Small intestine (tissue), 7 donors: Measurements from ENCODE around the gene NOS3. TPM values are rescaled to one million over a fixed set of nuclear protein-coding genes. Genes with fewer than 3 reads are reported as not detected.

Experiments used
- DNase-seq, 2 donors: peaks; one replicate each; pipeline versions ENCODE4 v3.0.0 to v3.0.0-alpha.2; 2013
- FAIRE-seq: peaks from 2 replicates; lab custom pipeline; 2012; peaks lifted over from hg19 to GRCh38; lab: Jason Lieb, UNC
- H3K27ac ChIP-seq, 3 donors: one replicate each; pipeline ENCODE4 v1.5.1; 2013; ENCODE audit warnings: low read length in 2 of 3, mild to moderate bottlenecking in 2 of 3, control low read depth in 1 of 3, inconsistent platforms in 1 of 3, low read depth in 1 of 3, moderate library complexity in 1 of 3
- H3K27me3 ChIP-seq, 3 donors: one replicate each; pipeline ENCODE4 v1.6.1; 2013; ENCODE audit warnings: low read length in 3 of 3, inconsistent platforms in 1 of 3; ENCODE audit not compliant: control insufficient read depth in 3 of 3, insufficient read depth in 3 of 3
- H3K36me3 ChIP-seq, 3 donors: one replicate each; pipeline ENCODE4 v1.6.1; 2013; ENCODE audit warnings: low read length in 3 of 3, inconsistent platforms in 1 of 3, low read depth in 1 of 3, mild to moderate bottlenecking in 1 of 3, moderate library complexity in 1 of 3; ENCODE audit not compliant: control insufficient read depth in 3 of 3, insufficient read depth in 2 of 3
- H3K4me1 ChIP-seq, 3 donors: one replicate each; pipeline ENCODE4 v1.6.1; 2013; ENCODE audit warnings: low read length in 2 of 3, inconsistent platforms in 1 of 3, low read depth in 1 of 3, mild to moderate bottlenecking in 1 of 3, moderate library complexity in 1 of 3; ENCODE audit not compliant: control insufficient read depth in 3 of 3, insufficient read depth in 2 of 3
- H3K4me3 ChIP-seq, 3 donors: one replicate each; pipeline ENCODE4 v1.5.1; 2013; ENCODE audit warnings: low read length in 3 of 3, control low read depth in 1 of 3, inconsistent platforms in 1 of 3, low read depth in 1 of 3, mild to moderate bottlenecking in 1 of 3, moderate library complexity in 1 of 3
- H3K9me3 ChIP-seq, 2 donors: one replicate each; pipeline ENCODE4 v1.6.1; 2013; ENCODE audit warnings: low read depth in 1 of 2, low read length in 1 of 2; ENCODE audit not compliant: control insufficient read depth in 2 of 2, insufficient read depth in 1 of 2
- WGBS, 3 donors: extraction: QIAGEN DNeasy Blood & Tissue Kit; methylation state at CpG; one replicate each; pipeline ENCODE4 v1.1.7; 2013; 5-methylcytosine and 5-hydroxymethylcytosine counted together
- polyA plus RNA-seq, 4 donors: library from polyadenylated mRNA; stranded (reverse) in 3 of 4; unstranded in 1 of 4; fragments of 200-250 nt in 3 of 4; fragments of 120-200 nt in 1 of 4; gene quantifications; one replicate each; pipeline versions ENCODE4 v1.2.1 to v1.2.3, GENCODE V29; 2013
- donor health status: healthy with polysubstance abuse.
- donor health status: control.
- donor health status: control.
- donor health status: Bipolar disorder and iron deficiency.
- donor health status: healthy.

NOS3 gene
- polyA plus RNA-seq, 4 donors: 0.45 to 14.7 (median 4.7) TPM

DNA sequence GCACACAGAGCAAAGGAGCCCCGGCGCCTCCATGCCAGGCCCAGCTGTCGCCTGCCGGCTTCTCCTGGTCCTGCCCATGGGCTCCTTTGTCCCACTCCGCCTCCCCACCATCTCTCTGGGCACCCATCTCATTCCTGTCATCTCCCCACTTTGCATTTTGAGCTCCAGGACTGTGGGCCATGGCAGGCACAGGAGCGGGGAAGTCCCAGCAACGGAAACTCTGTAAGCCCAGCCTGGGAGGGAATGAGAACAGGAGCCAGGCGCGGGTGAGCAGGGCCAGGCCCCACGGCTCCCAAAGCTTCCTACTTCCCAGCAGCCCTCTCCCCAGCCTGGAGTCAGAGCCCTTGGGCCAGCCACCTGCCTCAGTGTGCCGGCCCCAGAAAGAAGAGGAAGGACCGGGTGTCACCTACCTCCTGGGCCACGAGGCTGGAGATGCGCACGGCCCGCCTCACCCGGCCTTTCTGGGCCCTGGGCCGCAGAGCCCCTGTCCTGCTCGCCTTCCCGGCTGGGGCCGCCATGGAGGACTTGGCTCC, 35.8 kb upstream of the NOS3 start:
- DNase-seq (no peak), FAIRE-seq (no peak)
- Histone ChIP-seq H3K9me3 (no peaks in the 10 kb centered on the region), H3K4me3 (peak overlapping the region in 1 of 3 donors; percentile 18), H3K27me3 (peaks cover 0 to 37% (median 7%) of the 10 kb centered on the region in 3 donors), H3K36me3 (peaks cover 0 to 20% (median 0%) of the 10 kb centered on the region in 3 donors), H3K27ac (peak overlapping the region in 2 of 3 donors; percentile 10 to 38), H3K4me1 (peaks cover 0 to 9% (median 0%) of the 10 kb centered on the region in 3 donors)
- WGBS, 3 donors: 67 to 82% (median 75%) methylated on average over 17 to 21 of the region's 21 CpGs

DNA sequence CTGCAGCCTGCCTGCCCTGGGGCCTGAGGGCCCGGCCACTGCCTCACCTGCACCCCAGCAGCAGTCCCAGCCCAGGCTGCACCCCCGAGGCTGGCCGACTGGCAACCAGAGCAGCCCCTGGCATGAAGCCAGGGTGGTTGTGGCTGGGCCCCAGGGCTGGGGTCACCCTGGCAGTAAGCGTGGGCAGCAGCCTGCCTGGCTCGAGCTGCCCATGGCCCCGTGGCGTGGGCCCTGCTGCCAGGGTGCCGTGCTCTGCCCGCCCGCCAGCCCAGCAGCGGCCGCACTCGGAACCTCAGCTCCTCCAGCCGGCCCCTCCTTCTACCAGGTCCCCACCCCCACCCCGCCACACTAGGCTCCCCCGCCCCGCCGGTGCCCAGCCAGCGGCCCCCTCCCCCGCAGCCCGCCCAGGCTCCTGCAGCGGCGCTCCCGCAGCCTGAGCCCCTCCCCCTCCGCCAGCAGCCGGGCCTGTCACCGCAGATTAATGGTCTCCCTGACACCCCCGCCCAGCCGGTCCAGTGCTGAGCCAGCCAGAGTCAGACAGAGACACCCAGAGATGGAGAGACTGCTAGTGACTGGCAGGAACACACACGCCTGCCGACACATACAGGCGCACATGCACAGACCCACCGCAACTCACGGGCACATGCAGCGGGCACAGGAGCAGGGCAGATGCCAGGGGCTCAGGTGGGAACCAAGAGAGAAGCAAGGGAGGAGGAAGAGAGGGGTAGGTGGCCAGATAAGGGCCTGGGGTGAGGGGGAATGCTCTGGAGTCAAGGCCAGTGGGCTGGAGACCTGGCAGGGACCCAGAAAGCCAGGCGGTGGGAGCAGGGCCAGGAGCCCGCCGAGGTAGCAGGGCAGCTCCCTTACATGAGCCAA, 35.1 kb upstream of the NOS3 start:
- 25 to 69% (median 53%) methylated on average over 20 to 38 of the region's 38 CpGs for WGBS, 3 donors

DNA sequence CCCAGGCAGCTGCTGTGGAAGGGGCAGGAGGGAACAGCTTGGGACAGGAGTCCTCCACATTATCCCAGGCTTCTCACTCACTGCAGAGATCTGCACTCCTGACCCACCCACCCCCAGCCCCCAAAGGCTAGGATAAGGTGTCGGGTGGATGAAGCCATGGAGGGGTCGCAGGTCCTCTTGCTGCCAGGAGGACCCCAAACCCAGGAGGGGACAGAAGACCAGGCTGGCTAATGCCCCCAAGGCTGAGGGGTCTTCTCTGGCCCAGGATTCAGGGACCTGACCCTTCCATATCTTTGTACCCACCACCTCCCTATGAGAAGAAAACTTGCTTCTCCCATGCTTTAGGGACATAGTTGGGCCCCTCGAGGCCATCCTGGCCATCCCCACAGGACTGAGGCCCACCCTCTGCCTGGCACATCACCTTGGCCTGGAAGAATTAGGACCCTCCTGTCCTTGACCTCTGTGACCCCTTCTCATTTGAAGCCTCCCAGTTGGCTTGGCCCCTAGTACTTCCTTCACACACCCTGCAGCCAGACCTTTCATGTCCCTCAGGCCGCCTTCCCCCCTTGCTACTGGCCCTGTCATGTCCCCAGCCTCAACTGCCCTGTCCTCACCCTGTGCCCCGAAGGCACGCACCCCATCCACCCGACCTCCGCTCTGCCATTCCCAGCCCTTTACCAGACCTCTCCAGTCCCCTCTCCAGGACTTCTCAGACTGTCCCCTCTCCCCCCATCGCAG, 34.3 kb upstream of the NOS3 start:
- FAIRE-seq (no peak), DNase-seq (no peak)
- Histone ChIP-seq H3K27me3 (peaks cover 0 to 37% (median 7%) of the 10 kb centered on the region in 3 donors), H3K4me3 (no peak overlapping the region), H3K4me1 (peaks cover 0 to 9% (median 0%) of the 10 kb centered on the region in 3 donors), H3K27ac (no peak overlapping the region), H3K9me3 (no peaks in the 10 kb centered on the region), H3K36me3 (peaks cover 0 to 14% (median 0%) of the 10 kb centered on the region in 3 donors)
- 90 to 95% (median 92%) methylated on average over 7 to 9 of the region's 9 CpGs for WGBS, 3 donors

More for the DNA sequence above, 35.1 kb upstream of the NOS3 start:
- Histone ChIP-seq H3K27me3 (peaks cover 0 to 37% (median 7%) of the 10 kb centered on the region in 3 donors), H3K36me3 (peaks cover 0 to 15% (median 0%) of the 10 kb centered on the region in 3 donors), H3K4me1 (peaks cover 0 to 9% (median 0%) of the 10 kb centered on the region in 3 donors), H3K4me3 (peak overlapping the region in 1 of 3 donors; percentile 18), H3K9me3 (no peaks in the 10 kb centered on the region), H3K27ac (peak overlapping the region in 2 of 3 donors; percentile 15 to 38)
- FAIRE-seq: no peak
- no peak for DNase-seq

DNA sequence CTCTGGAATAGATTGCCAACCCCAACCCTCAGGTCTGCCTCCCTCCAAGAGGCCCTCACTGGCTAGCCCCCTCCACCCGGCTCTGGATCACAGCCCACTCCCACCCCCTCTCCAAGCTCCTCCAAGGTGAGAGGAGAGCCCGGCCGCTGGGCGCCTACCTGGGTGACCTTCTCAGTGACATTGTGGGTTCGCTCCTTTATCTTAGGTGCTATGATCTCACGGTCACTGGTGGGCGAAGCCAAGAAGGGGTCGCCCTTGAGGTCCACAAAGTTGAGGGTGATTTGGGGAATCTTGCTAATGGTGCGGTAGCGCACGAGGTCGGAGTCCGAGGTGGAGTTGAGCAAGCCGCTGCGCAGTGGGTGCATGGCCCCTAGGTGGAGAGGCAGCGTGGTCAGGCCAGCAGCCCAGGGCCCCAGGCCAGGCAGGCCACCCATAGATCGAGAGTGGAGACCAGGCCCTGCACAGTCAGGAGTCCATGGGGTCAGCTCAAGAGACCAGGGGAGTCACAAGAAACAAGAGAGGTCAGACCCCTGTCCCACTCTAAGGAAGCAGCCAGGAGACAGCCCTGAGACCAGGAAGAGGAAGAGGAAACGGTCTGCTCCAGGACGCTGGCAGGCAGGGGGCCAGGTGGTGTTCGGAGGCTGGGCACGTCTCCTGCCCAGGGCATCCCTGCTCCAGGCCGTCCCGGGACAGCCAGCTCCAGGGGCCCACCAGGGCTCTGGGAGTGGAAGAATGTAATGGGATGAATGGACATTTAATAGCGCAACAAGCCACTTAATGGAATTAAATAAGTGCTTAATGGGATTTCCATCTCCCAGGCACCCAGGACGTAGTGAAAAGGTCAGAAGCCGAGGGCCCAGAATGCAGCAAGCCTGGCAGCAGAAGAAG, 33.4 kb upstream of the NOS3 start:
- DNase-seq: no peak
- FAIRE-seq: no peak
- peaks cover 0 to 10% (median 0%) of the 10 kb centered on the region in 3 donors for H3K36me3 ChIP-seq
- no peaks in the 10 kb centered on the region for H3K9me3 ChIP-seq
- H3K27ac ChIP-seq: no peak overlapping the region
- peaks cover 0 to 9% (median 0%) of the 10 kb centered on the region in 3 donors for H3K4me1 ChIP-seq
- H3K27me3 ChIP-seq: peaks cover 0 to 37% (median 7%) of the 10 kb centered on the region in 3 donors
- no peak overlapping the region for H3K4me3 ChIP-seq
- 83 to 90% (median 85%) methylated on average over 26 of the region's 26 CpGs for WGBS, 3 donors

DNA sequence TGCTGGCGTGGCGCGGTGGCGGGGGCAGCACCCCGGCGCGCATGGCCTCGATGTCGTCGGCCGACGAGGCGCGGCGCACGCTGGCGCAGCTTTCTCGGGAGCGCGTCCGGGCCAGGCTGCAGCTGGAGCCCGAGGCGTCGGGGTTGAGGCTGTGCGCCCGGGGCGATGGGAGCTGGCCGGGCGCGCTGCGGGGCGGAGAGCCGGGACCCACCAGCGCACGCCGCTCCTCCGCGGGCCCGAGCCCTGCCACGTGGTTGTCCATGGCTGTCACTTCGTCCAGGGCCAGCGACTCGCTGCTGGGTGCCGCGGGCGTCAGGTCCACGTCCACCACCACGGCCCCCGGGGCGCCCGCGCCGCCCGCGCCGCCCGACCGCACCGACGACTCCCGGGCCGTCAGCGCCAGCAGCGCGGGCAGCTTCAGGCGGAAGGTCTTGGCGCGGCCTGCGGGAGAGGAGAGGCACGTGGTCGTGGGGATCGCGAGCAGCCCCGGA, 32.7 kb upstream of the NOS3 start:
- 39 to 70% (median 48%) methylated on average over 42 to 74 of the region's 74 CpGs for WGBS, 3 donors
- H3K36me3 ChIP-seq: peaks cover 0 to 10% (median 0%) of the 10 kb centered on the region in 3 donors
- H3K4me1 ChIP-seq: peaks cover 0 to 9% (median 0%) of the 10 kb centered on the region in 3 donors
- no peak overlapping the region for H3K27ac ChIP-seq
- peaks cover 0 to 37% (median 7%) of the 10 kb centered on the region in 3 donors for H3K27me3 ChIP-seq
- FAIRE-seq (no peak), DNase-seq (no peak)
- no peaks in the 10 kb centered on the region for H3K9me3 ChIP-seq
- no peak overlapping the region for H3K4me3 ChIP-seq

DNA sequence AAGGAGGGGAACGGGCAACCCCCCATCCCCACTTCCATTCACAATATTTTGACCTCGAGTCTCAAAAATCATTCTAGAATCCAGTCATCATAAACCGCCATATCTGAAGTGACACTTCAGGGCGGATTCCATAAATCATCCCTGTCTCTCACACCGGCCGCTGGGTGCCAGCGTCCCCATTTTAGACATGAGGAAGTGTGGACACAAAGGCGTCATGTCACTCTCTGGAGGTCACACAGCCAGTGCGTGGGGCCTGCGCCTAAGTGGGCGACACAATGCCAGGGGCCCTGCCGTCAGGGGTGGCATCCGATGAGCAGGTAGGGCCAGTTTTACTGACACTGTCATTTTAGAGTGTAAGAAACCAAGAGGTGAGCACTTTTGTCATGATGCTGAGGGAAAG, 32.2 kb upstream of the NOS3 start:
- peaks cover 0 to 10% (median 0%) of the 10 kb centered on the region in 3 donors for H3K36me3 ChIP-seq
- FAIRE-seq (no peak), DNase-seq (no peak)
- H3K27ac ChIP-seq: no peak overlapping the region
- H3K4me1 ChIP-seq: peaks cover 0 to 9% (median 0%) of the 10 kb centered on the region in 3 donors
- H3K9me3 ChIP-seq: no peaks in the 10 kb centered on the region
- H3K4me3 ChIP-seq: no peak overlapping the region
- H3K27me3 ChIP-seq: peaks cover 0 to 37% (median 7%) of the 10 kb centered on the region in 3 donors
- WGBS, 3 donors: 67 to 71% (median 69%) methylated on average over 13 of the region's 13 CpGs

DNA sequence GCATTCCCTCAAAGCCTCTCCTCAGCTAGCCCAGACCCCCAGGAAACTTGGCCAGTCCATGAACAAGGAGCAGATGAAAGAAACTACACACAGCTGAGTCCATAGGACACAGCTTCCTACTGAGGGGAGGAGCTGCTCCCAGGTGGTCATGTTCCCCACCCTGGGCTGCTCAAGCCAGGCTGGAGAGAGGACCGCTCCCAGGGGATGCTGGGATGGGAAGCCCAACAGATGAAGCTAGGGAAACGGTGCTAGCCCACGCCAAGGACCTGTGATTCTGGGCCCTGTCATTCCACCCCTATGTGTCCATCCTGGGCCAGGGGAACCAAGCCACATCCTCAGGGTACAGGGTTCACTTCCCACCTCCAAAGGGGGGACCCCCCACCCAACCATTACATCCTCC, 31.7 kb upstream of the NOS3 start:
- FAIRE-seq (no peak), DNase-seq (no peak)
- Histone ChIP-seq H3K27me3 (peaks cover 0 to 37% (median 7%) of the 10 kb centered on the region in 3 donors), H3K4me1 (peaks cover 0 to 9% (median 0%) of the 10 kb centered on the region in 3 donors), H3K4me3 (no peak overlapping the region), H3K27ac (no peak overlapping the region), H3K9me3 (no peaks in the 10 kb centered on the region), H3K36me3 (peaks cover 0 to 10% (median 0%) of the 10 kb centered on the region in 3 donors)
- WGBS, 3 donors: 67 to 91% (median 85%) methylated on average over 3 of the region's 3 CpGs
